Measurements from ENCODE around the gene PIKFYVE.
A peak's percentile ranks its signal among the peaks of the same experiment; 100 is the strongest.

Gene PIKFYVE

DNA sequence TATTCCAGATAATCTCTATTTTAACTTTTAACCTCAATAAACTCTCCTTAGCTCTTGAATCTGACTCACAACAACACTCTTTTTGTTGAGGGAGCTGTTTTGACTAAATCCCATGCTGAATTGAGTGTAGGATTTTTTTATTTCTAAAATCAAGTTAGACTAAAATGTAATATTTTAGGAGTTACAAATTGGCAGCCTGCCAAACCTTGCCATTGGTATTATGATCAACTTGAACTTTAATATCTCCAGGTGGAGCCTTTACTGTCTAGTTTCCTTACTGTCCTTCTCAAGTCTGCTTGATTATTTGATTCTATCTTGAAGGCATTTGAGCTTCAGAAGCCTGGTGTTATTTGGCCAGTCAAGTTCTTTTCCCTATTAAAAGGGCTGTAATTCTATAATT, 8.7 kb downstream of the PIKFYVE start:
- TF ChIP-seq CTCF (IDR thresholded peaks at IDR 0.05; ENCODE audit: extremely low read depth, missing control alignments), result no peak
- no peak for DNase-seq (ENCODE audit: low spot score)

DNA sequence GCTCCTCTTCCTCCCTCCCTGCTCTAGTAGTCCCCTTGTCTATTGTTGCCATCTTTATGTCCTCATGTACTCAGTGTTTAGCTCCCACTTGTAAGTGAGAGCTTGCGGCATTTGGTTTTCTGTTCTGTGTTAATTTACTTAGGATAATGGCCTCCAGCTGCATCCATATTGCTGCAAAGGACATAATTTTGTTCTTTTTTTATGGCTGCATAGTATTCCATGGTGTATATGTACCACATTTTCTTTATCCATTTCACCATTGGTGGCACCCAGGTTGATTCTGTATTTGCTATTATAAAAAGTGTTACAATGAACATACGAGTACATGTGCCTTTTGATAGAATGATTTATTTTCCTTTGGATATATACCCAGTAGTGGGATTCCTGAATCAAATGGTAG, 12.5 kb downstream of the PIKFYVE start:
- no peak for DNase-seq (ENCODE audit: low spot score)
- TF ChIP-seq CTCF (IDR thresholded peaks at IDR 0.05; ENCODE audit: extremely low read depth, missing control alignments), result no peak

- TF ChIP-seq CTCF (IDR thresholded peaks at IDR 0.05; ENCODE audit: extremely low read depth, missing control alignments), result no peak
Measured at GRCh38 chr2:208279236-208279635, 13.2 kb downstream of the PIKFYVE start.

DNA sequence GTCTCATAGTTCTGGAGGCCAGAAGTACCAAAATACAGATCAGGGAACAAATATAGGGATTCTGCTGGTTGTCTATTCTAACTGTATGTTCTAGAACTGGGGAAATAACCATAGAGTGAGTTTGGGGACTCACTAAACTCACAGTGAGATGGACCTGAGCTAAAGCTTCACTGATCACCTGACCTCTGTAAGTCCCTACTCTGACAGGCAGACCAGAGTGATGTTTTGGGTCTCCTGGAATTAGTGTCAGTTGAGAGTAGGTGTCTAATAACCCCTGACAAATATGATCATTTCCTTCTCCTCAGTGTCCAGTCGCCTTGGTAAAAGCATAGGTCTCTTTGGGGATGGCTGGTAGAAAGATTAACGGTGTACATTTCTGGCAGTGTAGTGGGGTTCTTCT, 14.2 kb downstream of the PIKFYVE start:
- TF ChIP-seq CTCF (IDR thresholded peaks at IDR 0.05; ENCODE audit: extremely low read depth, missing control alignments), result no peak
- no peak for DNase-seq (ENCODE audit: low spot score)

More at GRCh38 chr2:208279236-208279635, 13.2 kb downstream of the PIKFYVE start:
- DNase-seq (ENCODE audit: low spot score), result no peak

- DNase-seq (ENCODE audit: low spot score), result peak; percentile 22
- TF ChIP-seq CTCF (IDR thresholded peaks at IDR 0.05; ENCODE audit: extremely low read depth, missing control alignments), result no peak
Measured at GRCh38 chr2:208280933-208281332, 14.9 kb downstream of the PIKFYVE start.

GRCh38 chr2:208285853-208286252, 19.8 kb downstream of the PIKFYVE start:
- DNase-seq (ENCODE audit: low spot score), result no peak
- no peak for TF ChIP-seq CTCF (IDR thresholded peaks at IDR 0.05; ENCODE audit: extremely low read depth, missing control alignments)

DNA sequence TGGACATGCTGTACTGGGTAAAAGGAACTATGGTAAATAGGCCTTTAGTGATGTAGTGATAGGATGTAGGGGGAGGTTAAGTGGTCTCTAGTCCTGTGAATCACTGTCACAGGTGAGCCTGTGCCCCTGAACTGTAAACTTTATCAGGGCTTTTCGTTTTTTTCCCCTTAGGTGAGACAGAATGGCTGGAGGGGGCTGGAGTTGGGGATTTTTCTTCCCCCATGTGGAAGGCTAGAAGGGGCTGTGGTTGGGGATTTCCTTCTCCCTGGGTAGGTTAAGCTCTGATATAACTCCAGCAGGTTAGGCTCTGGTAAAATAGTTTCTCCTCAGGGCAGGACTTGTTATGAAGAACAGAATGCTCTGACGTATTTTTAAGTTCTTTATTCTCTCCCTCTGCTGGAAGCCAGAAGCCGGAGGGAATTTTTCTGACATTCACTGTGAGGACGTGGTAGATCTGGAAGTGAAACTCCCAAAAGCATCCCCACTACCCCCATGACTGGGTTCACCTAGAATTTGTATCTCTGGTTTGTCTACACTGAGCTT, 28.5 kb downstream of the PIKFYVE start:
- DNase-seq (ENCODE audit: low spot score), result no peak
- no peak for TF ChIP-seq CTCF (IDR thresholded peaks at IDR 0.05; ENCODE audit: extremely low read depth, missing control alignments)
